Activated effector memory CD4-positive, alpha-beta T cell treated with Interleukin-2 at 50 U/mL for 16 hours (primary cell): ENCODE data around the gene FAM184B.
"Not testable (repeated sequence)": the region's sequence is repeated elsewhere in the genome, so short reads cannot be mapped to it uniquely, and the experiment has no call there.

ENCODE experiments used
- DNase-seq: peaks from one replicate; pipeline ENCODE4 v3.0.0-alpha.2; 2020

Gene FAM184B

GRCh38 chr4:17680559-17681280 lies 100.7 kb downstream of the FAM184B start:
- no peak for DNase-seq

DNA sequence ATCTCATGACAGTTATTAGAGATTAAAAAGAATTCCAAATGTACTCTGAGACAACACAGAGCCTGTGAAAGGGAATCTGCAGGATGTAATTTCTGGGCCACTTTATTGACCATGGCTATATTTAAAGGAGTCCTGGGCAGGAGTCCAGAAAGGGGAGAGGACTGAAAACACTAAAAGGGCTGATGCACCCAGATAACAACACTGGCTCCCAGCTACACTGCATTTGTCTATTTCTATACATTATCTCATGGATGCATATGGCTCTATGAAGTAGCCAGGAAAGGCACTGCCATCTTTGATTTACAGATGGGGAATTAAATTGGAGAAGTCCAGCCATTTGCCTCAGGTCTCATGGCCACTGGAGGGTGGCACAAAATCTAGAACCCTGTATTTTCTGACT lies 111.0 kb downstream of the FAM184B start:
- DNase-seq = no peak

DNA sequence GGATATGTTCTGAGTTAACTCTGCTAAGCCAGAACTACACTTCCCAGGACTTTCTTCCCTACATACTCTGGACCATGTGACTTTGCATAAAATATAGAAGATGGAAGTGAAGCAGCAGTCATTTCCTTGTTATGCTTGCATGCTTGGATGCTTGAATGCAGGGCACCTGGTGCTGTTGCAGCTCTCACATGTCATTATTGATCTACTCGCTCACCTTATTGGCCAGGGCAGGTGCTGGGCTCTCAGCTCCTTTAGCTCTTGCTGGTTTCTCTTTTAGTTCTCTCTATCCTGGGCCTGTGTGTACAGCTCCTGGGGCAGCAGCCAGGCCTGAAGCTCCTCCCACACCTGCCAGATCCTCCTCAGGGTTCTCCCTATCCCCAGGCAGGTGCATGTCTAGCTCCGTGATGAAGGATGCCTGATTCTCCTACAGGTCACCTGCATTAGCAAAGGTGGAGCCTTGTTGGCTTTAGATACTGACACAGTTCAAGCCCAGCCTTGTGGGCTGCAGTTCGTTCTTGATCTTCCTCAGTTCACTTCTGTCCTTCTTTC lies 113.7 kb downstream of the FAM184B start:
- DNase-seq = no peak

- DNase-seq = no peak
These were observed 114.2 kb downstream of the FAM184B start for GRCh38 chr4:17667253-17667652.

DNA sequence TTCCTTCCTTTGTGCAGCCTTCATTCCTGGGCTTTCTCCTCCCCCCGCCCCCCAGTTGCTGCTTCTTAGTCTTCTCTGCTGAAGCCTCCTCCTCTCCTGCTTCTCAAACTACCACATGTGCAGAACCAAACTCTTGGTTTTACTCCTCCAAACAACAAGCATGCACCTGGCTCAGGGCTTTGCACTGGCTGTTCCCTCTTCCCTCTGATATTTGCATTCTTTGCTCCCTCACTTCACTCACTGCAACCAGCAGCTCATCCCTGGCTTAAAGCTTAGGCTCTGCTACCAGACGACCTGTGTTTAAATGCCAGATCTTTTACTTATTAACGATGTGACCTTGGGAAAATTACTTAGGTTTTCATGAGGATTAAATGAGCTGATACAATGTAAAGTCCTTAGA lies 115.6 kb downstream of the FAM184B start:
- DNase-seq = no peak

DNA sequence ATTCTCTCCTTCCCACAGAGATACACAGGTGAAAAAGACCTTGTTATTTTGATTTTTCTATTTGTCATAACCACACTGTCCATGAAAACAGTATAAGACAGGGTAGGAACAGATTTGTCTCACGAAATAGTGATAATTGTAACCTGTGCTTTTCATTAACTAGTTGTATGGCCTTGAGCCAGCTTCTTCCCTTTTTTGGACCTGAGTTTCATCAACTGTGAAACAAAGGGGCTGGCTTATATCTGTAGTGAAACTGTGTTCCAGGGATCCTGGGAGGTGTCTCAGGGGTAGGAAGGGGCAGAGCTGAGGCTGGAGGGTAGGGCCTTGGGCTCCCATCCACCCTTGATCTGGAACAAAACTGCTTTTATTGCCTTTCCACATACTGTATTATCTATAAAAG lies 116.1 kb downstream of the FAM184B start:
- no peak for DNase-seq

DNA sequence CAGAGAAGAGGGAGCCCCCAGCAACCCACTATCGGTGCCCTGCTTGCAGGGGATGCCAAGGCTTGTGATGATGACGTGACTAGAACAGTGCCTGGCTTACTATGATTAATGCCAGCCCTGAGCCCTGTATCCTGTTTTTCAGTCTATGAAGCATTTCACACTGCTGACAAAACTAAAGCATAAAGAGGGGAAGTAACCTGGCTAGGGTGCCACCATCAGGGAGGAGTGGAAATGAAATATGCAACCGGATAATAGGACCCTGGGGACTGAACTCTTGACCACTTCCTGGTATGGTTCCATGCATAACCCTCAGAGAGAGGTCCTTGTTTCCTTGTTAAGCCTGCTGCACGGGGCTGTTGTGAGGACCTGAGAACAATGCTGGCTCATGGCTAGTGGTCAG lies 116.7 kb downstream of the FAM184B start:
- no peak for DNase-seq

DNA sequence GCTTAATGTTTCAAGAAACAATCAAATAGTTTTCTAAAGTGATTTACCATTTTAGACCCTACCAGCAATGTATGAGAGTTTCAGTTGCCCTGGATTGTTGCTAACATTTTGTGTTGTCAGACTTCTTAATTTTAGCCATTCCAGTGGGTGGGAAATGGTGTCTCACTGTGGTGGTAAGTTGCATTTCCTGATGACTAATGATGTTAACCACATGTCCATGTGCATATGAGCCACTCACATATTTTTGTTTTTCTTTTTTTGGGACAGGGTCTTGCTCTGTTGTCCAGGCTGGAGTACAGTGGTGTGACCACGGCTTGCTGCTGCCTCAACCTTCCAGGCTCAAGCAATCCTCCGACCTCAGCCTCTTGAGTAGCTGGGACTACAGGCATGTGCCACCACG lies 118.7 kb downstream of the FAM184B start:
- DNase-seq = no peak

GRCh38 chr4:17659196-17659595 lies 122.2 kb downstream of the FAM184B start:
- DNase-seq = not testable (repeated sequence)

DNA sequence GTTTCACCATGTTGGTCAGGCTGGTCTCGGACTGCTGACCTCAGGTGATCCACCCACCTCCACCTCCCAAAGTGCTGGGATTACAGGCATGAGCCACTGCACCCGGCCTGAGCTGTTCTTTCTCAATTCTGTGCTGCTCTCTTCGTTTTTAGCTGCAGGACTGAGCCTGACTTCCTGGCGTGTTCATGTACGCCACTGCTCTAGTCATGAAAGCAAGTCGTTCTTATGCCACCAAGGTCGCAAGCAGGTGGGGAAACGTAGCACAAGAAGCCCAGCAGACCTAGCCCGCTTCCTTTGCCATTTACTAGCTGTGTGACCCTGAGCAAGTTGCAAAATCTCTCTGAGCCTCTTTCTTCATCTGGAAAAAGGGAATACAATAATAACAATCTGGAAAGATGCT lies 123.6 kb downstream of the FAM184B start:
- no peak for DNase-seq

DNA sequence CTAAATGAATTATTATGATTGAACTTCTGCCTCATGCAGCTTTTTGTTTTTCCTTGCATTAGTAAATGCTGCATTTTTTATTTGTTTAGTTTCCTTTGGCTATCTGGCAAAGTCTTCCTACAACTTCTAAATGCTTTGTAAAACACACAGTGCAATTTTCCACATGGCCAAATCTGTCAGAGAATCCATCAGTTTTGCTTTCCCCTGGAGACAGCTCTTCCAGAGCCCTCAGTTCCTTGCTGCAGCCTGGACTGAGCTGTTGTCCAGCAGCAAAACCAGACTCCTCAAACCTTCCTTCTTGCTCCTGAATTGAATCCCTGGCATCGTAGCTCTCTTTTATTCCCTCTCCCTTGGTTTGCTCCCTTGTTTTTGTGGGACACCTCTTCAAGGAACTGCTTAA lies 124.3 kb downstream of the FAM184B start:
- no peak for DNase-seq

DNA sequence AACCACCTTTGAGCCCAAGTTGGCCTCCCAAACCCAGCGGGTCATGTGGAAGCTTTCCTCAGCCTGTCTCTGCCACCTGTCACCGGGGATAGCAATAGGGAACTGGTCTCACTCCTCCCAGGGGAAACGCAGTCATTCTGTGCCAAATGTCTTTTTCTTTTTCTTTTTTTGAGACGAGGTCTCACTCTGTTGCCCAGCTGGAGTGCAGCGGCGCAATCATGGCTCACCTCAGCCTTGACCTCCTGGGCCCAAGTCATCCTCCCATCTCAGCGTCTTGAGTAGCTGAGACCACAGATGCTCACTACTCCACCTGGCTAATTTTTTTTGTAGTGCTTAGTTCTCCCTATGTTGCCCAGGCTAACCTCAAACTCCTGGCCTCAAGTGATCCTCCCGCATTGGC lies 126.7 kb downstream of the FAM184B start:
- no peak for DNase-seq

GRCh38 chr4:17650406-17650805 lies 131.0 kb downstream of the FAM184B start:
- no peak for DNase-seq

GRCh38 chr4:17647927-17648326 lies 133.5 kb downstream of the FAM184B start:
- no peak for DNase-seq

DNA sequence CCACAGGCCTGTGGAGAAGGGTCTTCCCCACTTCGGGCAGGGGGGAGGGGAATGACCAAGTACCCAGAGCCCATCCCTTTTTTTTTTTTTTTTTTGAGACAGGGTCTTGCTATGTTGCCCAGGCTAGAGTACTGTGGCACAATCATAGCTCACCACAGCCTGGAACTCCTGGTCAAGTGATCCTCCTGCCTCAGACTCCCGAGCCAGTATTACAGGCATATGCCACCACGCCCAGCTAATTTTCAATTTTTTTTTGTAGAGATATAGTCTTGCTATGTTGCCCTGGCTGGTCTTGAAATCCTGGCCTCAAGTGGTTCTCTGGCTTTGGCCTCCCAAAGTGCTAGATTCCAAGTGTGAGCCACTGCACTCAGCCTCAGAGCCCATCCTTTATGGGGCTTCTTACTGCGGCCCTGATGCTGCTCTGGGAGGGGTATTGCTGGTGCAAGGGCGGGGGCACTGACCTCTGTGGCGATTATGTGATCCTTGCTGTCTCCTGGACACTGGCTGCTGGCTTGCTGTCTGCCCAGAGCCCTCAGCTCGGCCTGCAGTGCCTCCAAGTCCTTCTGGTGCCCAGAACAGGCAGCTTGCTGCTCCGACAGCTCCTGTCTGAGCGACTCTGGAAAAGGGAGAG lies 134.1 kb downstream of the FAM184B start:
- no peak for DNase-seq

GRCh38 chr4:17646693-17647092 lies 134.7 kb downstream of the FAM184B start:
- no peak for DNase-seq

GRCh38 chr4:17642398-17642783 lies 139.0 kb downstream of the FAM184B start:
- no peak for DNase-seq

- no peak for DNase-seq
These were observed 142.3 kb downstream of the FAM184B start for GRCh38 chr4:17639136-17639535.

DNA sequence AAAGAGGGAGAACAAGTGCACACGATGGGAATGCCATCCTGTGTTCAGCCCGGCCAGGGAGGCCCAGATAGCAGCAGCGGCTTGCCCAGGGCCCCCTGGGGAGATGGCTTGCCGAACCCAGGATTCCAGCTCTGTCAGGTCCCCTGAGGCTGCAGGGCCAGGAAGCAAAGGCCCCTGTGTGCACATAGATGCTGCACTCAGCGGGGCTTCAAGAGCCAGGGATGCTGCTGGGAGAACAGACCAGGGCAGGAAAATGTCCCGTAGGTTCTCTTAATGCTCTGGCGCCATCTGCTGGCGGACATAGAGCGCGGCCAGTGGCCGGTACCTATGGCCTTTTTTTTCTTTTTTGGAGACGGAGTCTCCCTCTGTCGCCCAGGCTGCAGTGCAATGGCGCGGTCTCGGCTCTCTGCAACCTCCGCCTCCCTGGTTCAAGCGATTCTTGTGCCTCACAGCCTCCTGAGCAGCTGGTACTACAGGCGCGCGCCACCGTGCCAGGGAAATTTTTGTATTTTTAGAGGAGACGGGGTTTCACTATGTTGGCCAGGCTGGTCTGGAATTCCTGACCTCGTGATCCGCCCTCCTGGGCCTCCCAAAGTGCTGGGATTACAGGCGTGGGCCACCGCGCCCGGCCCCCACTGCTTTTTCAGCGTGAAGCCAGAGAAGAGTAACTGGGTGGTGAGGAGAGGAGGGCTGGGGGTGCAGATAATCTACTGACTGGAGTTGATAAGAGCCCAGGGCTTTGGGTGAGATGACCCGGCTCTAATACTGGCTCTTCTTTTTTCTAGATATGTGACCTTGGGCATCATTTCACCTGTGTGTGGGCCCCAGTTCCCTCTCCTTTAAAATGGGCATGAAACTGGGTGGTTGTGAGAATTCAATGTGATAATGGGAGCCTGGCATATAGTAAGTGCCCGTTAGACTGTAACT lies 144.5 kb downstream of the FAM184B start:
- peak; percentile 46 for DNase-seq

- DNase-seq = no peak
These were observed 145.1 kb downstream of the FAM184B start for GRCh38 chr4:17636341-17636695.

DNA sequence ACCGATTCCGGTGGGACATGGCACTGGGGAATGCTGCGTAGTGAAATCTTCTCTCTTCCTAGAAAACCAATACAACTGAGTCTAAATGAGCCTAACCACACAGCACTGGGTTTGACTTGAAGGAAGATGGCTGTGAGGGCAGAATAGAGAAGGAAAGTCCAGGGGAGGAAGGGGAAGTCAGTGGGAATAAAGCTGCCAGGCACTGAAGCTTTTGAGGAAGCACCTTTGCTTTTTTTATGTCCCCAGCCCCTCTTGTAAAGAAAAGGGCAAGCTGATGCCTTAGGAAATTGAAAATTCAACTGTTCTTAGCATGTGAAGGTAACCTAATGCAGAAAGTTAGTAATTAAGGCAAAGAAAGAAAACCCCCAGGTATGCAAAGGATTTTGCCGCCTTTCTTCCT lies 146.4 kb downstream of the FAM184B start:
- DNase-seq = no peak

DNA sequence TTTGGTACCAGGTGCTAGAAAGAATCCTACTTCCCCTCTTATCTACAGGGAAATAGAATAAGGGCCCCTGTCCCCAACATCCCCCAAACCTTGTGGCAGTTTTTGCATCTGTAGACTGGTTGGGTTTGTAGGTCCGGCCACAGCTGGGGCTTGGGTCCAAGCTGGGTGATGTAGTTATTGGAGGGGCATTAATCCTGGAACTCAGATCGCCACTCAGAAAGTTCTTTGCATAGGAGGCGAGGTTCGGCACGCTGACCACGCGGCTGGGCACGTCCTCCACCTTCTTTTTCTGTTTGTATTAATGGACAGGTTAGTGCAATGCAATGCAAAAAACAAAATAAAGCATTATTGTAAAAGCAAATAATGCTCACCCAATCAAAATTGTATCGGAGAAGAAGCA lies 147.8 kb downstream of the FAM184B start:
- DNase-seq = no peak

GRCh38 chr4:17630228-17630627 lies 151.2 kb downstream of the FAM184B start:
- no peak for DNase-seq

- DNase-seq = no peak
These were observed 156.6 kb downstream of the FAM184B start for GRCh38 chr4:17624821-17625220.
